Stomach (tissue), 9 donors: Measurements from ENCODE around the gene IL31RA. TPM values are rescaled to one million over a fixed set of nuclear protein-coding genes. Genes with fewer than 3 reads are reported as not detected.

Source experiments
- DNase-seq, 2 donors: peaks; one replicate each; pipeline versions ENCODE4 v3.0.0 to v3.0.0-alpha.2; 2013 to 2019
- H3K27ac ChIP-seq, 5 donors: fragments of 200-600 bp in 4 of 5; sonication (generic) in 4 of 5; one replicate each; pipeline ENCODE4 v1.5.1; 2013 to 2019; ENCODE audit warnings: mild to moderate bottlenecking in 1 of 5, moderate library complexity in 1 of 5
- H3K27me3 ChIP-seq, 3 donors: fragments of 200-600 bp; sonication (generic); one replicate each; pipeline ENCODE4 v1.5.1; 2017 to 2019; ENCODE audit warnings: mixed run types in 1 of 3
- H3K36me3 ChIP-seq, 4 donors: fragments of 200-600 bp; sonication (generic); 1 replicate in 3 of 4; 2 replicates in 1 of 4; pipeline ENCODE4 v1.5.1; 2016 to 2019
- H3K4me1 ChIP-seq, 4 donors: fragments of 200-600 bp; sonication (generic); one replicate each; pipeline ENCODE4 v1.5.1; 2016 to 2019
- H3K4me3 ChIP-seq, 4 donors: fragments of 200-600 bp; sonication (generic) in 3 of 4; one replicate each; pipeline ENCODE4 v1.5.1; 2016 to 2019; ENCODE audit warnings: mild to moderate bottlenecking in 1 of 4
- H3K9me3 ChIP-seq, 4 donors: fragments of 200-600 bp; sonication (generic); one replicate each; pipeline ENCODE4 v1.5.1; 2016 to 2019
- CTCF ChIP-seq, 7 experiments: fragments of 450-650 bp in 4 of 7; fragments of 200-600 bp in 3 of 7; sonication (generic) in 3 of 7; IDR thresholded peaks; one replicate each; pipeline ENCODE4 v1.5.1; 2016 to 2019; ENCODE audit warnings: antibody characterized with exemption in 7 of 7, control low read depth in 2 of 7, mild to moderate bottlenecking in 1 of 7
- EP300 ChIP-seq: sonication (generic); formaldehyde crosslinking; IDR thresholded peaks from one replicate; pipeline ENCODE4 v1.6.1; 2017; ENCODE audit warnings: antibody characterized with exemption
- POLR2A ChIP-seq, 4 donors: fragments of 450-650 bp; IDR thresholded peaks; one replicate each; pipeline ENCODE4 v1.6.1; 2016; ENCODE audit warnings: antibody characterized with exemption in 4 of 4, control low read depth in 2 of 4, mild to moderate bottlenecking in 1 of 4, moderate library complexity in 1 of 4
- POLR2AphosphoS5 ChIP-seq, 3 donors: sonication (generic); formaldehyde crosslinking; IDR thresholded peaks; one replicate each; pipeline ENCODE4 v1.6.1; 2016; ENCODE audit warnings: antibody characterized with exemption in 3 of 3
- WGBS, 5 donors: extraction: QIAGEN DNeasy Blood & Tissue Kit in 3 of 5; methylation state at CpG; one replicate each; pipeline versions ENCODE4 v1.1.5 to v1.1.7; 2013 to 2018; 5-methylcytosine and 5-hydroxymethylcytosine counted together
- intact Hi-C: fragments of 100-400 bp; cut with DNase I; formaldehyde crosslinking; loops from one replicate; pipeline ENCODE4 v1.15.1; 2023; ENCODE audit warnings: low total_unique reads
- polyA plus RNA-seq, 3 donors: library from polyadenylated mRNA; stranded (reverse); fragments of 200-250 nt; gene quantifications; one replicate each; pipeline ENCODE4 v1.2.3, GENCODE V29; 2013
- total RNA-seq, 5 donors: library from RNA; depleted of rRNA; stranded (reverse); fragments of >200 nt; gene quantifications; one replicate each; pipeline versions ENCODE4 v1.1.0 to v1.2.3, GENCODE V29; 2014 to 2016
- donor health status: healthy with polysubstance abuse.
- donor health status: Bipolar disorder and iron deficiency.
- donor health status: healthy.

IL31RA gene
- total and polyA plus RNA-seq, 8 donors = 0.18 to 1.3 TPM; not detected in 6

GRCh38 chr5:55820488-55820887 is 30.7 kb upstream of the IL31RA start:
- no peak for DNase-seq
- Histone ChIP-seq H3K27ac (no peak overlapping the region), H3K36me3 (no peaks in the 10 kb centered on the region), H3K4me3 (no peak overlapping the region), H3K4me1 (peaks cover 4 to 10% (median 8%) of the 10 kb centered on the region in 4 donors), H3K27me3 (peaks cover 4 to 45% (median 11%) of the 10 kb centered on the region in 3 donors), H3K9me3 (no peaks in the 10 kb centered on the region)
- no peak for TF ChIP-seq EP300
- no peak for TF ChIP-seq POLR2AphosphoS5 (IDR thresholded peaks at IDR 0.05)
- no peak for TF ChIP-seq CTCF (IDR thresholded peaks at IDR 0.05)
- no peak for TF ChIP-seq POLR2A (IDR thresholded peaks at IDR 0.05)
- WGBS, 5 donors = 71 to 78% (median 74%) methylated on average over 6 of the region's 6 CpGs
- intact Hi-C loops = no loop called here

DNA sequence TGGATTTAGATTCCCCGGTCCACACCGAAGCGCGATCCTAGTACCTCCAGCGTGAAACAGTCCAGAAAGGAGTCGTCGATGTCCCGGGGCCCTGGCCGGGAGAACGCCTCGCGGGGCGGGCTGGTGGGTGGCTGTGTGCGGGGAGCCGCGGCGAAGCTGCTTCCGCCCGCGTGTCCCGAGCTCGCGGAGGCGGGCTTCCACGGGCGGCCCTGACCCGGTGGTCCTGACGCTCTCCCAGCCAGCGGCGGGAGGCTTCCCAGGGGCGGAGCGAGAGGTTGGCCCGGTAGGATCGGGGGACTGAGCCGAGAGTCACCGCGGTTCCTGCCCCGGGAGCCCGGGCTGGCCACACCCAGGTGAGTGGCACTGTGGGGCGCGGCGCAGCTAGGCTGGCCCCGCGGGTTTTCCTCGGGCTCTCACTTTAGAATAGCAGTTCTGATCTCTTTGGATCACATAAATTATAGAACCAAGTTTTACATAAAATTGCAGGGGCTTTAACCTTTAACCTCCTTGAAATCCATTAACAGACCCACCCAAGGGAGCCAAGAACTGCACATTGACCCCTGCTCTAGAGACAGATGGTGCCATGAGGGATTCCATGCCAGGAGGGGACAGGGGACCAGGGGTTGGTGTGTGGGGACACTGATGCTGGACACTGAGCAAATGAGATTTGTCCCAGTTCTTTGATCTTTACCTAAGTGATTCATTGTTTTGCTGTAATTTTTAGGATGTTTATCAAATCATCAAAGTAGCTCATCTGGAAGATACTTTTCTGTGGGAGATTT is 29.2 kb upstream of the IL31RA start:
- whole genome bisulfite sequencing, 5 donors = 7 to 10% (median 9%) methylated on average over 40 to 45 of the region's 45 CpGs
- peaks cover 4 to 10% (median 8%) of the 10 kb centered on the region in 4 donors for H3K4me1 ChIP-seq
- no peak for TF ChIP-seq POLR2A (IDR thresholded peaks at IDR 0.05)
- TF ChIP-seq CTCF (IDR thresholded peaks at IDR 0.05) = no peak
- TF ChIP-seq EP300 = no peak
- TF ChIP-seq POLR2AphosphoS5 (IDR thresholded peaks at IDR 0.05) = no peak
- intact Hi-C loops = no loop called here
- H3K9me3 ChIP-seq = no peaks in the 10 kb centered on the region
- H3K36me3 ChIP-seq = no peaks in the 10 kb centered on the region
- peak; percentile 35 to 69 for DNase-seq
- H3K4me3 ChIP-seq = peak overlapping the region; percentile 33 to 42 (median 36)
- H3K27ac ChIP-seq = no peak overlapping the region
- H3K27me3 ChIP-seq = peaks cover 4 to 47% (median 11%) of the 10 kb centered on the region in 3 donors

- peaks cover 4 to 10% (median 8%) of the 10 kb centered on the region in 4 donors for H3K4me1 ChIP-seq
- H3K9me3 ChIP-seq = no peaks in the 10 kb centered on the region
- WGBS, 5 donors = 46 to 67% (median 58%) methylated on average over 1 of the region's 1 CpG
- no peak for DNase-seq
- H3K4me3 ChIP-seq = no peak overlapping the region
- intact Hi-C loops = no loop called here
- peaks cover 4 to 47% (median 11%) of the 10 kb centered on the region in 3 donors for H3K27me3 ChIP-seq
- no peak for TF ChIP-seq CTCF (IDR thresholded peaks at IDR 0.05)
- TF ChIP-seq EP300 = no peak
- TF ChIP-seq POLR2A (IDR thresholded peaks at IDR 0.05) = no peak
- no peak for TF ChIP-seq POLR2AphosphoS5 (IDR thresholded peaks at IDR 0.05)
- no peak overlapping the region for H3K27ac ChIP-seq
- H3K36me3 ChIP-seq = no peaks in the 10 kb centered on the region
Observed at GRCh38 chr5:55823151-55823796, 27.9 kb upstream of the IL31RA start.

- WGBS, 5 donors = 77 to 84% (median 79%) methylated on average over 3 of the region's 3 CpGs
- intact Hi-C loops = no loop called here
- TF ChIP-seq CTCF (IDR thresholded peaks at IDR 0.05) (no peak), POLR2AphosphoS5 (IDR thresholded peaks at IDR 0.05) (no peak), EP300 (no peak), POLR2A (IDR thresholded peaks at IDR 0.05) (no peak)
Observed at GRCh38 chr5:55829956-55830355, 21.2 kb upstream of the IL31RA start.

More at GRCh38 chr5:55829956-55830355, 21.2 kb upstream of the IL31RA start:
- Histone ChIP-seq H3K4me3 (no peak overlapping the region), H3K36me3 (no peaks in the 10 kb centered on the region), H3K4me1 (no peaks in the 10 kb centered on the region), H3K27ac (no peak overlapping the region), H3K27me3 (peaks cover 0 to 7% (median 0%) of the 10 kb centered on the region in 3 donors), H3K9me3 (peaks cover 0 to 6% (median 0%) of the 10 kb centered on the region in 4 donors)
- no peak for DNase-seq
